Frontal cortex (tissue), 4 donors: ENCODE results near the gene NUAK1. TPM values are rescaled to one million over a fixed set of nuclear protein-coding genes. Genes with fewer than 3 reads are reported as not detected.

Experiments
- DNase-seq, 2 donors: peaks; one replicate each; pipeline ENCODE4 v3.0.0; 2012; ENCODE audit warnings: low spot score in 2 of 2
- FAIRE-seq: peaks from 2 replicates; lab custom pipeline; 2012; peaks lifted over from hg19 to GRCh38; lab: Jason Lieb, UNC
- total RNA-seq: library from RNA; depleted of rRNA; stranded (reverse); fragments of >200 nt; gene quantifications from one replicate; pipeline ENCODE4 v1.2.3, GENCODE V29; 2014
- donor health status: control.
- donor health status: control.
- donor health status: control.

The NUAK1 gene
- 54.6 TPM for total RNA-seq

DNA sequence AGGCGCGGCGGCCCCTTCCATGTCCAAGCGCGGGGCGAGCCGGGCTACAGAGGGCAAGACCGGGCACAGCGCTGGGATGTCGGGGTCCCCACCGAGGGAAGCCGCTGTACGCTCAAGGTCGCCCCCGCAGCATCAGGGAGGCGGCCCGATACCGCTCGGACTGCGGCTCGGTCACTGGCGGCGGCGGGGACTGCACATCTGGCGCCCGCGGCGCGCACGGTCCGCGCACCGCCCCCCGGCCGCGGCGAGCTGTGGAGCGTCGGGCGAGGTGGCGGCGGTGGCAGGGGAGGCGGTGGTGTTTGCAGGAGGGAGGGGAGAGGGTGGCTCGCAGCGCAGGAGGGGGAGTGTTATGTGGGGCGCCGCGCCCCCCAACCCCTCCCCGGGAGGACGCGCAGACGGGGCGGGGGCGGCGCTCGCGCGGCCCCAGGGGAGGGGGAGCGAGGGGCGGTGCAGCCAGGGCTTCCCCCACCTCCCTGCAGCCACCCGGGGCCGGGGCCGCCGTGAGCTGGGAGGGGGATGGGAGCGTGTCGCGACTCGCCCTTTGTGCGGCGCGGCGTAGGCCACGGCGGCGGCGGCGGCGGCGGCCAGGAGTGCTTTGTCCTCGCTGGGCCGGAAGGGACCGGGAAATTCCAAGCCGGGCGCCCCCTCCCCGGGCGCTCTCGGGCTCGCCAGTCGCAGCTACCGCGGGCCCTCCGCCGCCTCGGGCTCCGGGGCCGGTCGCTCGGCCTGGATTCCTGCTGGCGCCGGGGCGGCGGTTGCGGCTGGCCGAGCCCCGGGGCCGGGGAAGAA is at the start of gene NUAK1:
NUAK1 (minus strand) TSS at position 322 of the 789 bp plus-strand sequence; CDS start at position 21, 301 bp downstream.
- DNase-seq = peak; percentile 86 to 95
- no peak for FAIRE-seq

DNA sequence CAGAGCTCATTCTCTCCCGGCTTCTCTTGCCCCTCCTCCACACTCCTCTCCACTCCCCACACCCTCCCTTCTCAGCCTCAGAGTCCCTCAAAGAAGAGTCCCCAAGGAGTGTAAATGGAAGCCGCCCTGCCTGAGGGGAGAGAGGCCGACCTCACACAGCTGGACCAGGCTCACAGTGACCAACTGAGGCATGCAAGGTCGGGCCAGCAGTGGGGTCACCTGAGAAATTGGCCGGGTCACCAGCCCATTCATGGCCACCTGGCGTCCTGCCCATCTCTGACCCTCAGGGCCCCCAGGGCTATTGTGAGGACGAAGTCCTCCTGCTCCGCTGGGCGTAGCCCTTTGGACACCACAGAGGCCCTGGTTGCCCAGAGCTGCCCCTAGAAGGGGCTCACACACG is 49.5 kb upstream of the NUAK1 start:
- FAIRE-seq (no peak), DNase-seq (no peak)

DNA sequence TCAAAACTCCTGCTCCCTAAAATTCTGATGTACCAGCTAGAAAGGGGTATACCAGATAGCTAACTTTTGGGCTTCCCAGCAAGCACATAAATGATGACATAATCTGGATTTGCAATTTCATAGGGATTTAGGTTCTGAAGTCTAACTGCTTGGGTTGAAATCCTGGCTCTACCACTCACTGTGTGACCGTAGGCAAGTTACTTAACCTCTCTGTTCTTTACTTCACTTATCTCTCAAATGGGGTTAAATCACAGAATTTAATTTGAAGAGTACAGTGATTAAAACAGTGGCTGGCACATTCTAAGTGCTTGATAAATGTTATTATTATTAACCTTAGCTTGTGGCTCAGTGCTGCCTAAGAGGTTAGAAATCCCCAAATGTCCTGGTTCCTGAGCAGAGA is 49.1 kb upstream of the NUAK1 start:
- DNase-seq (no peak), FAIRE-seq (no peak)

DNA sequence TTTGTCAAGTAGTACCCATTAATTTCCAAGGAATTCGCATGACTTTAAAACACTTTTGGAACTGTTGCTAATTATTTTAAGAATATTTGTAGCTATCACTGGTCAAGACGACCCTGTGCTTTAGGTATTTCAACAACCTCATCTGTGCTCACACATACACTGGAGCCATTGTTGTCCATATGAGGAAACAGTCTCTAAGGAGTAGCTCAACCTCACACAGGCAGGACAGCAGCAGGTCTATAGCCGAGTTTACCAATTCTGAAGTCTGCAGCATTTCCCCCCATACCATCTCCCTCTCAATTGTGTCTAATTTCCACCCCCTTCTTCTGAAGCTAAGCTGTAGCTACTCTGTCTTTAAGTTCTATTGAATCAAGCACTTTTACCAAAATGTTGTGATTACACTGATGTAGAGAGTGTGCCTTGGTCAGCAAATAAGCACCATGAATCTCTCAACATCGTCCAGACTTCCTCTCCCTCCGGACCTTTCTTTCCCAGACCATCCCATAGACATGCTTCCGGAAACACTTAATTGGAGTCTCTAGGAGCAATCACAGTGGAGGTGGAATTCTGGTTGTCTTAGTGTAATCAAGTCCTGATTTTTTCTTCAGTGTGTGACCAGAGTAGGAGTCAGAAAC is 48.5 kb upstream of the NUAK1 start:
- DNase-seq = no peak
- no peak for FAIRE-seq

DNA sequence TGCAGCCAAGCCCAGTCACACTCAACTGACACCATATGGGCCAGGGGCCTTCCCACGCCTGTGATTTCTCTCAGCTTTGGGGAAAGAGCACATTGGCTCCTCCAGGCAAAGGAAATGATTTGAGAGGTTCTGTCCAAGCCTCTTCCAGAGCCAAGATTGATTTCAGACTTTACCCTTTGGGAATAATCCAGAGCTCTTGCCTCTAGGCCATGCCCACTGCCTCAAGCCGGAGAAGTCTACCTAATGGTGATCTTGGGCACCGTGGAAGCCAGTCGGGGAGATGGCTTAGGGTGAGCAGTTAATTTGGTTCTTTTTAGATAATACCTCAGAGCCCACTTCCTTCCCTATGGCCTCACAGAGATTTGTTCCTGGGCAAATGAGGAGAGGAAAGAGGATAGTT is 45.0 kb upstream of the NUAK1 start:
- DNase-seq = no peak

DNA sequence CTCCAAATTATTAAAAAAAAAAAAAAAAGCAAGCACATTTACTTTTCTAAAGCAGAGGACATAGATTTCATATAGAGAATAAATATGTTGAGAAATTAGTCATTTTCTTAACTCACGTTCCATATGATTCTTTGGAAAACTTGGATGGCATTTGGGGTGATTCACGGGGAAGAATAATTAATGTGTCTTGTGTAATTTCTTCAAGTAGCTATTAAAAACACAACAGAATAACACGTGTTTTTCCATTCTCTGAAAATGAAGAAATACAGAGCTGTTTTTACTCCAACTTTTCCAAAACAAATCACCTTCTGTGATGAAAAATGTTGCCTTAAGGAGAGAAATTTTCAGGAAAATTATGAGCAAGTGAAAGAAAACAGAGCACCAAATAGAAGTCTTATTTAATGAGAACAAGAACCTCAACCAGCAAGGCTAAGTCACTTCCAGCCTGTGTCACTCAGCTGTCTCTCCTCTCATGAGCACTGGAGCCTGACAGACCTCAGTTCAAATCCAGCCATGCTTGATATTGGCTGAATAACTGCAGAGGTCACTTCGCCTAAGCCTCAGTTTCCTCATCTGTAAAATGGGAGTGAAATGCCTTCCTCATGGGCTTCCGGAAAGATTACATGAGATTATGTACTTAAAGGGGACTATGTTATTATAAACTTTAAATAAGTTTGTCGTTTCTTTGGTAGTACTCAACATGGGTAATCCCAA is 42.8 kb upstream of the NUAK1 start:
- no peak for FAIRE-seq

More for the DNA sequence above, 45.0 kb upstream of the NUAK1 start:
- no peak for FAIRE-seq

DNA sequence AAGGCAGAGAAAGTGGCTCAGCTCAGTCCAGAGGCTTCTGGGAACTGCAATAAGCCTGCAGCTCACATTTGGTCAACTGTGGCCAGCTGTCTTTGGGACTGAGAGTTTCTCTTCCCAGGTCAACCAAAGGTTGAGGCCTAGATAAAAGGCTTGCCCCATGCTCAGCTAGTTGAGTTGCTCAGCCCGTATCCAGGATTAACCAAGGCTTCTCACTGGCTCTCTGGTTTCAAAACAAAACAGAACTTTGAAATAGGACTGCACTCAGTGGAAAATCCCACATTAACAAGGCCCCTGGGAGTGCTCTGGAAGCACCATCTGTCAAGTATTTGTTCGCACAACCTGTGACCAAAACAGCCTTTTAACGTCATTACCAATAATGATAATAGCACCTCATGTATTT is 40.3 kb upstream of the NUAK1 start:
- no peak for FAIRE-seq
- DNase-seq = no peak

More for the DNA sequence above, 42.8 kb upstream of the NUAK1 start:
- DNase-seq = no peak

DNA sequence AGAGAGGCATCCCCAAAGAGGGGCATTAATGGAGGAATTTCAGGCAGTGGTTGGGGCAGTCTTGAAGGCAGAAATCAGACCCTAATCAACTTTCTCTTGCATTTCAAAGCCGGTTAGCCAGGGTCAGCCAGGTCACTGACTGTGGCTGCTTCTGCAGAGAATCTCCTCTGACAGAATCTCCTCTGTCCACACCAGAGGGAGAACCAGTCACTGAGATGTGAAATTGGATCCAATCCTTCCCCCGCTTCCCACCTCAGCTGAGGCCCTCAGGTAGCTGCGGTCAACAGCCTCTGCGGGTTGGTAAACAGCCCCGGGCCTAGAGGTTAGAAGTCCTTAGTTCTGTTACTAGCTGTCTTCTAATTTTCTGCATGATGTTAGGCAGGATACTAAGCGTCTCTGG is 39.8 kb upstream of the NUAK1 start:
- FAIRE-seq (no peak), DNase-seq (no peak)

DNA sequence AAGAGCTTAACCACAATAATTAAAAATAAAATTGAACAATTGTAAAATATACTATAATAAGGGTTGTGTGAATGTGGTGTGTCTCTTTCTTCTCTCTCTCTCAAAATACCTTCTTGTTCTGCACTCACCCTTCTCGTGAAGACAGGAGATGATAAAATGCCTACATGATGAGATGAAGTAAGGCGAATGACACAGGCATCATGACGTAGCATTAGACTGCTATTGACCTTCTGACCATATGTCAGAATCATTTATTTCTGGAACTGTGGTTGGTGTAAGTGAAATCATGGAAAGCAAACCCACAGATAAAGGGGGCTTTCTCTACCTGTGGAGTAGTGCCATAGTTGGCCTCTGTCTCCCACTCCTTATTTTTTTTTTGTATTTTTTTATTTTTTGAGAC is 37.8 kb upstream of the NUAK1 start:
- FAIRE-seq = no peak

DNA sequence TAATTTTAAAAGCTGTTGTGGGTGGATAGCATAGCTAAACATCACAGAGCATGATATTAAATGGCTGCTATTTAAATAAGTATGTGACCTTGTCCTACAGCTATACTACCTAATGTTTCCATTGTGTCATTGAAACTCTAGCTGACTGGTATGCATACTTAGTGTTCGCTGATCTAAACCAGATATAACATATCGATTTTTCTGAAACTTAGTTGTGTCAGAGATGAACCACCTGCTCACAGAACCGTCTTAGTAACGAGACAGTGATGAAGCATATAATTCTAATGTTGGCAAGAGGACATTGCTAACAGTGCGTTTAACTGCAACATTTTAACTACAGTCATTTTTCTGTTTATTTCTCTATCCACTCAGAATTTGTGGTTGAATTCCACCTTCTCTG is 36.1 kb upstream of the NUAK1 start:
- no peak for DNase-seq
- FAIRE-seq = no peak

More for the DNA sequence above, 37.8 kb upstream of the NUAK1 start:
- DNase-seq = no peak

DNA sequence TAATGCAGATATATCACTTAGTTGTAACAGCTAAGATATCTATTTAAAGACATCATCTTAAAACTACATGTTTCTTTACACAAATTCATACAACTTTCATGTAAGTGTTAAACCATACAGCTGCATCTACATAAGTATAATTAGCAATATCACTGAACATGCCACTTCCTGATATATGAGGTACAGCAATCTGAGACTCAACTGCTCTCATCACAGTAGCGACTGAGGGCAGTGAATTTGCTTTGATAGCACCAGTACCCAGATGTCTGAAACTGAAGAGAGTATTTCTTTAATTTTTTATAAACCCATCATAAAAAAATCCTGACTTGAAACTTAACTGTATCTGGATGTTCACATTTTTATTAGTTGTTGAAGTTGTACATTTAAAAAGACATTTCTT is 34.7 kb upstream of the NUAK1 start:
- DNase-seq (no peak), FAIRE-seq (no peak)

DNA sequence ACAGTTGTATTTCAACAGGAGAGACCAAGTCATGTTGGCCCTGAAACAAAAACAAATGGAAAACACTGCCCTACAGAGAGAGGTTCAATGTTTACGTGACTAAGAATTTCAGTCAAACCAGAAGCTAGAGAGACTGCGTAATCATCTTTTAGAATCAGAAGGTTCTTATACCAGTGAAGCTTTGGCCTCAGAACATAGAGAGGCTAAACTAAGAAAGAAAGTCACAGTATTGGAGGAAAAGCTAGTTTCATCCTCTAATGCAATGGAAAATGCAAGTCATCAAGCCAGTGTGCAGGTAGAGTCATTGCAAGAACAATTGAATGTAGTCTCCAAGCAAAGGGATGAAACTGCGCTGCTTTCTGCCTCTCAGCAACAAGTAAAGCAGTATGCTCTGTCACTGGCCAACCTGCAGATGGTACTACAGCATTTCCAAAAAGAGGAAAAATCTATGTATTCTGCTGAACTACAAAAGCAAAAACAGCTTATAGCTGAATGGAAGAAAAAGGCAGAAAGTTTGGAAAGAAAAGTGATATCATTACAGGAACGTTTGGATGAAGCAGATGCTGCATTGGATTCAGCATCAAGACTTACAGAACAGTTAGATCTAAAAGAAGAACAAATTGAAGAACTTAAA is 32.5 kb upstream of the NUAK1 start:
- DNase-seq (no peak), FAIRE-seq (no peak)

DNA sequence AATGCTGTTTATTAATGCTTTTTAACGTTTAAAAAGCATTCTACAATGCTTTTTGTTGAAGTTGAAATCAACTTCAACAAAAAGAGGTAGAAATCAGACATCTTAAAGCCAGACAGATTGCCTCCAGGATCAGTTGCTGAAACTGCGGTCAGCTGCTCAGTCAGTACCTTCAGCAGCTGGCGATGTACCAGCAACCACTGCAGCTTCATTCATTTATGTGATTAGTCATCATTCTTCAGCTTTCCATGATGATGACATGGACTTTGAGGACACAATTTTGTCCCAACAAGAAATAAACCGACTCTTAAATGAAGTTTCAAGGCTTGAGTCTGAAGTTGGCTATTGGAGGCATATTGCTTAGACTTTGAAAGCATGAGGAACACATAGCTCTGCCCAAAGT is 31.5 kb upstream of the NUAK1 start:
- DNase-seq (no peak), FAIRE-seq (no peak)

DNA sequence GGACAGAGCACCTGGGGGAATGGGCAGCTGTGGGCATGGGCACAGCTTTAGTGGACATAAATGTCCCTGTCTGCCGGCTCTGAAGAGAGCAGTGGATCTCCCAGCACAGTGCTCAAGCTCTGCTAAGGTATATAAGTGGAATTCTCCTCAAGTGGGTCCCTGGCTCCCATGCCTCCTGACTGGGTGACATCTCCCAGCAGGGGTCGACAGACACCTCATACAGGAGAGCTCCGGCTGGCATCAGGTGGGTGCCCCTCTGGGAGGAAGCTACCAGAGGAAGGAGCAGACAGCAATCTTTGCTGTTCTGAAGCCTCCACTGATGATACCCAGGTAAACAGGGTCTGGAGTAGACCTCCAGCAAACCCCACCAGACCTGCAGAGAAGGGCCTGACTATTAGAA is 25.0 kb upstream of the NUAK1 start:
- DNase-seq (no peak), FAIRE-seq (no peak)

DNA sequence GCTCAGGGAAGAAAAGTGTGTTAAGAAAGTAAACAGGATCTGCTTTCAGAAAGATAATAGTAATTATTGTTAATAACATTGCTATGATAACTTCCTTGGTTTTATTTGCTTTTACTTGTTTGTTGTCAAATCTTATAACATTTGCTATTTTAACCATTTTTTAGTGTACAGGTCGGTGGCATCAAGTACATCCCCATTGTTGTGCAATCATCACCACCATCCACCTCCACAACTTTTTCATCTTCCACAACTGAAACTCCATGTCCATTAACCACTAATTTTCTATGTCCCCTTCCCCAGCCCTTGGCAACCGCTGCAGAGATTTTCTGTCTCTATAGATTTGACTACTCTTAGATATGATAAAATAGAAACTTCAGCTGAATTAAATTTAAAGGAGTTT is 22.7 kb upstream of the NUAK1 start:
- no peak for FAIRE-seq
- no peak for DNase-seq

DNA sequence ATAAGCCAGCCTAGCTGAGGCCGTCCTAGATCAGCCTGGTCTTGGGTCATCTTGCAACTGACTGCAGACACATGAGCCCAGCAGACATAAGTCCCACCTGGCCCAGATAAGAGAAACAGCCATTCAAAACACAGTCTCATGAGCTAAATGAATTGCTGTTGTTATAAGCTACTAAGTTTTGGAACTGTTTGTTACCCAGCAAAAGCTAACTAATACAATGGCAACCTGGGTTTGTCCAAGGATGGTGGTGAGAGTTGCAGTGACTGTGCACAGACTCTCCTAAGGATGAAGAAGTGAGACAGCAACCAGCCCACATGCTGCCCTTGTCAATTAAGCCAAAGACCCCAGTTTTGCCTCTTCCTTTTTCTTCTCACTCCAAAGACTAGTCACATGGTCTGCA is 22.2 kb upstream of the NUAK1 start:
- DNase-seq = no peak
- no peak for FAIRE-seq

DNA sequence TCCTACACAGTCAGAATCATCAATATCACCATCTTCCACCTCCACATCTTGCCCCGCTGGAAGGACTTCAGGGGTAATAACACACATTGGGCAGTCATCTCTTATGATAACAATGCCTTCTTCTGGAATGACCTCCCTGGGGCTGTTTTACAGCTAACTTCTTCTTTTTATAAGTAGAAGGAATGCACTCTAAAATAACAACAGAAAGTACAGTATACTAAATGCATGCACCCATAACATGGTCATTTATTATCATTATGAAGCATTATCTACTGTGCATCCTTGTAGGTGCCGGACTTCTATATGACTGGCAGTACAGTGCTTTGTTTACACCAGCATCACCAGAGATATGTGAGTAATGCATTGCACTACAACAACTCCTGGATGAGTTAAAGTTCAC is 19.0 kb upstream of the NUAK1 start:
- no peak for FAIRE-seq

DNA sequence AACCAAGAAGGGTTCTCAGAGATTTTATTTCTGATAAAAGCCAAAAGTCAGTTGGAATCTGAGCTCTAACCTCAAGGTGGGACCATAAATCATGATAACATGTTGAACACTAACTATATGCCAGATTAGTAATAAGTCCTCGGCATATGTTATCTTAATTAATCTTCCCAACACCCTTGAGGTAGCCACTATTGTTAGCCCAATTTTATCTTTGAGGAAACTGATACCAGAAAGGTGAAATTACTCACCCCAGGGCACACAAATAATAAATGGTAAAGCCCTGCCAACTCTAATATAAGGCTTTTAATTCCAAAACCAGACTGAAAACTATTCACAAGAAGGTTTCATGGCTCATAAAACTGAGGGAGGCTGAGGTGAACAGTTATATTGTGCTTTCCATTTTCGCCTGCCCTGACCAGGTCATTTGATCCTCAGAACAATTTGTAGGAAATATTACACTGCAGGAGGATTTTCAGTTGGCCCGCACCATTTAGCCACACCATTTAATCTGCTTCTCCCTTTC is 16.1 kb upstream of the NUAK1 start:
- DNase-seq (no peak), FAIRE-seq (no peak)

More for the DNA sequence above, 19.0 kb upstream of the NUAK1 start:
- no peak for DNase-seq

DNA sequence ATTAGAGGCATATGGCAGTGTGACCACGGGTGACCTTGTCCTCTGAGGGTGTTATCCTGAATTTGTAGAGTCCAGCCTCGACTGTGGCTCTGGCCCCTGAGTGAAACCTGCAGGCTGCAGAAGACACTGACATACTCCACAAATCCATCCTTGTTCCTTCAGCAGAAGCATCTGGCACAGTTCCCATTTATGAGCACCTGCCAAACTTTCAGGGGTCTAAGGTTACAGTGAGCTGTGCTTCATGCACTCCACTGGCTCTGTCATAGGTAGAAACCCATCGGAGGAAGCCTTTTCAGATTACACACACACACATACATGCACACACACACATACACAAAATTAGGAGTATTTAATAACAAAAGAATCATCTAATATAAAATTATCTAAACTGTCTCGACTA is 13.6 kb upstream of the NUAK1 start:
- DNase-seq (no peak), FAIRE-seq (no peak)

DNA sequence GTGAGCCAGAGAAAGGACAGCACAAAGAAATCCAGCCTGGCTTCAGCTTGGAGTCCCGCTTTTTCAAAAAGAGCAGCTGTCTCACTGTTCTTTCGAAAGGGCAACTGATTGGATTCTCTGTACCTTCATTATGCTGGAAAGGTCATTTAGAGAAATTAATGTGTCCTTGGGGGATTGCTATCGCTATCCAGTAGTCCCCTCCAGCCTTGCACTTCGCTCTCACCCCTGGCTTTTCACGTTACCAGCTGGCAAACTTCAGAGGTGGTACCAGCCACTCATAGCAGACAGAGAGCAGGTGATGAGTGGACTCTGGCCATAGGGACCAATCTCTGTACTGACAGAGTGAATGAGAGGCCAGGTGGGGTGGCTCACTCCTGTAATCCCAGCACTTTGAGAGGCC is 11.8 kb upstream of the NUAK1 start:
- FAIRE-seq (no peak), DNase-seq (no peak)
